Mucosa of rectum (tissue), 2 donors: ENCODE data around the gene GGTLC2.

Source experiments
- H3K27ac ChIP-seq, 2 donors: one replicate each; pipeline ENCODE4 v1.7.0; 2013; ENCODE audit warnings: inconsistent platforms in 2 of 2, low read depth in 2 of 2, low read length in 2 of 2
- H3K27me3 ChIP-seq, 2 donors: one replicate each; pipeline ENCODE4 v1.7.0; 2013; ENCODE audit warnings: low read length in 2 of 2; ENCODE audit not compliant: control insufficient read depth in 2 of 2, insufficient read depth in 2 of 2
- H3K36me3 ChIP-seq, 2 donors: one replicate each; pipeline ENCODE4 v1.7.0; 2013; ENCODE audit warnings: low read length in 2 of 2; ENCODE audit not compliant: control insufficient read depth in 2 of 2, insufficient read depth in 2 of 2
- H3K4me1 ChIP-seq, 2 donors: one replicate each; pipeline ENCODE4 v1.7.0; 2013; ENCODE audit warnings: low read length in 2 of 2, mild to moderate bottlenecking in 1 of 2; ENCODE audit not compliant: control insufficient read depth in 2 of 2, insufficient read depth in 2 of 2
- H3K4me3 ChIP-seq, 2 donors: one replicate each; pipeline ENCODE4 v1.7.0; 2013; ENCODE audit warnings: low read length in 2 of 2
- H3K9ac ChIP-seq, 2 donors: one replicate each; pipeline ENCODE4 v1.7.0; 2013; ENCODE audit warnings: low read length in 2 of 2, low read depth in 1 of 2, mild to moderate bottlenecking in 1 of 2
- H3K9me3 ChIP-seq, 2 donors: one replicate each; pipeline ENCODE4 v1.7.0; 2013; ENCODE audit warnings: low read length in 2 of 2; ENCODE audit not compliant: control insufficient read depth in 2 of 2
- donor health status: healthy.
- donor health status: Normal muscosa, but diverticular disease.

The GGTLC2 gene

GRCh38 chr22:22669093-22669492 is 24.7 kb downstream of the GGTLC2 start:
- Histone ChIP-seq H3K27me3 (no peaks in the 10 kb centered on the region), H3K4me1 (no peaks in the 10 kb centered on the region), H3K9ac (no peak overlapping the region), H3K9me3 (no peaks in the 10 kb centered on the region), H3K4me3 (no peak overlapping the region), H3K27ac (no peak overlapping the region), H3K36me3 (no peaks in the 10 kb centered on the region)

- H3K4me3 ChIP-seq: no peak overlapping the region
- no peaks in the 10 kb centered on the region for H3K9me3 ChIP-seq
- H3K27ac ChIP-seq: no peak overlapping the region
- no peaks in the 10 kb centered on the region for H3K36me3 ChIP-seq
- no peak overlapping the region for H3K9ac ChIP-seq
- H3K27me3 ChIP-seq: no peaks in the 10 kb centered on the region
- H3K4me1 ChIP-seq: no peaks in the 10 kb centered on the region
Measured at GRCh38 chr22:22670076-22670795, 25.8 kb downstream of the GGTLC2 start.

GRCh38 chr22:22671506-22671905 is 27.1 kb downstream of the GGTLC2 start:
- no peaks in the 10 kb centered on the region for H3K4me1 ChIP-seq
- H3K9me3 ChIP-seq: no peaks in the 10 kb centered on the region
- H3K4me3 ChIP-seq: no peak overlapping the region
- no peaks in the 10 kb centered on the region for H3K27me3 ChIP-seq
- no peak overlapping the region for H3K9ac ChIP-seq
- no peak overlapping the region for H3K27ac ChIP-seq
- no peaks in the 10 kb centered on the region for H3K36me3 ChIP-seq

- Histone ChIP-seq H3K27me3 (no peaks in the 10 kb centered on the region), H3K27ac (no peak overlapping the region), H3K4me1 (no peaks in the 10 kb centered on the region), H3K9me3 (no peaks in the 10 kb centered on the region), H3K36me3 (no peaks in the 10 kb centered on the region), H3K9ac (no peak overlapping the region), H3K4me3 (no peak overlapping the region)
Measured at GRCh38 chr22:22673099-22673498, 28.7 kb downstream of the GGTLC2 start.

GRCh38 chr22:22673628-22674027 is 29.2 kb downstream of the GGTLC2 start:
- Histone ChIP-seq H3K4me1 (no peaks in the 10 kb centered on the region), H3K36me3 (no peaks in the 10 kb centered on the region), H3K27me3 (no peaks in the 10 kb centered on the region), H3K27ac (no peak overlapping the region), H3K4me3 (no peak overlapping the region), H3K9ac (no peak overlapping the region), H3K9me3 (no peaks in the 10 kb centered on the region)

GRCh38 chr22:22674467-22674866 is 30.1 kb downstream of the GGTLC2 start:
- H3K27ac ChIP-seq: no peak overlapping the region
- H3K36me3 ChIP-seq: no peaks in the 10 kb centered on the region
- no peak overlapping the region for H3K4me3 ChIP-seq
- no peaks in the 10 kb centered on the region for H3K4me1 ChIP-seq
- no peak overlapping the region for H3K9ac ChIP-seq
- H3K27me3 ChIP-seq: no peaks in the 10 kb centered on the region
- H3K9me3 ChIP-seq: no peaks in the 10 kb centered on the region

- no peaks in the 10 kb centered on the region for H3K36me3 ChIP-seq
- H3K4me3 ChIP-seq: no peak overlapping the region
- no peaks in the 10 kb centered on the region for H3K27me3 ChIP-seq
Measured at GRCh38 chr22:22678970-22679369, 34.6 kb downstream of the GGTLC2 start.

GRCh38 chr22:22680396-22680795 is 36.0 kb downstream of the GGTLC2 start:
- no peaks in the 10 kb centered on the region for H3K9me3 ChIP-seq
- H3K36me3 ChIP-seq: no peaks in the 10 kb centered on the region
- H3K27ac ChIP-seq: no peak overlapping the region
- H3K27me3 ChIP-seq: no peaks in the 10 kb centered on the region
- no peak overlapping the region for H3K4me3 ChIP-seq
- no peak overlapping the region for H3K9ac ChIP-seq
- H3K4me1 ChIP-seq: peaks cover 4 to 5% of the 10 kb centered on the region in 2 donors

More at GRCh38 chr22:22678970-22679369, 34.6 kb downstream of the GGTLC2 start:
- Histone ChIP-seq H3K4me1 (no peaks in the 10 kb centered on the region), H3K9ac (no peak overlapping the region), H3K27ac (no peak overlapping the region), H3K9me3 (no peaks in the 10 kb centered on the region)

GRCh38 chr22:22681221-22681739 is 36.9 kb downstream of the GGTLC2 start:
- Histone ChIP-seq H3K9ac (no peak overlapping the region), H3K4me3 (no peak overlapping the region), H3K27me3 (no peaks in the 10 kb centered on the region), H3K27ac (no peak overlapping the region), H3K4me1 (peaks cover 4 to 5% of the 10 kb centered on the region in 2 donors), H3K9me3 (no peaks in the 10 kb centered on the region), H3K36me3 (no peaks in the 10 kb centered on the region)

GRCh38 chr22:22682196-22682595 is 37.8 kb downstream of the GGTLC2 start:
- Histone ChIP-seq H3K27ac (no peak overlapping the region), H3K27me3 (no peaks in the 10 kb centered on the region), H3K9me3 (no peaks in the 10 kb centered on the region), H3K9ac (no peak overlapping the region), H3K4me3 (no peak overlapping the region), H3K36me3 (no peaks in the 10 kb centered on the region), H3K4me1 (peaks cover 4 to 9% of the 10 kb centered on the region in 2 donors)
